ENCODE results near the gene TBXAS1. TPM values are rescaled to one million over a fixed set of nuclear protein-coding genes. Genes with fewer than 3 reads are reported as not detected.

TBXAS1 gene
- total RNA-seq, 2 experiments from 2014 or later, result 0.86 TPM; not detected in 1

- peak overlapping the region; percentile 14 for H3K4me3 ChIP-seq (ENCODE audit: low read depth, low read length, poor library complexity, severe bottlenecking)
- H3K79me2 ChIP-seq (ENCODE audit: insufficient read depth, low read depth, low read length), result no peaks in the 10 kb centered on the region
- BruUV-seq (replicated peaks), result no TSS peak
- H2AFZ ChIP-seq (ENCODE audit: low read length), result peak overlapping the region; percentile 80; the same call in 1 of the 2 replicates
- no peaks in the 10 kb centered on the region for H3K9me3 ChIP-seq (ENCODE audit: low read length)
- peaks cover 18% of the 10 kb centered on the region for H3K4me1 ChIP-seq (ENCODE audit: insufficient read depth, low read length, poor library complexity, severe bottlenecking)
- H4K20me1 ChIP-seq (ENCODE audit: insufficient read depth, low read length), result no peaks in the 10 kb centered on the region
- intact Hi-C loops (cut with micrococcal nuclease; ENCODE audit: unreplicated experiment), result loop anchor here (2.0 kb wide), 1 partner anchor 73 kb away; no protein-coding TSS in a partner anchor
- POLR2A ChIA-PET, result interaction anchor here (0.6 to 1.2 kb wide), 4 partner anchors 28 to 531 kb away, joined by 3 read pairs; no protein-coding TSS in a partner anchor
- peak; percentile 55 for DNase-seq (ENCODE audit: low spot score)
- H3K4me2 ChIP-seq (ENCODE audit: low read length), result peak overlapping the region; percentile 54
- CTCF ChIA-PET (ENCODE audit: unreplicated experiment), result interaction anchor here (0.6 kb wide), 1 partner anchor 157 kb away, joined by 3 read pairs; no protein-coding TSS in a partner anchor
- H3K36me3 ChIP-seq (ENCODE audit: insufficient read depth, low read length), result no peaks in the 10 kb centered on the region
- no peaks in the 10 kb centered on the region for H3K9me2 ChIP-seq (ENCODE audit: insufficient read depth, low read length)
- TF ChIP-seq EZH2phosphoT487 (IDR thresholded peaks at IDR 0.05; ENCODE audit: borderline replicate concordance, low read depth, low read length), result no peak
- TF ChIP-seq CTCF (conservative IDR thresholded peaks at IDR 0.05; ENCODE audit: low read length), result no peak
- H3K27ac ChIP-seq (ENCODE audit: low read depth, low read length, poor library complexity, severe bottlenecking), result no peak overlapping the region
Observed at GRCh38 chr7:139989366-139990141, 160.5 kb downstream of the TBXAS1 start.

- intact Hi-C loops (cut with micrococcal nuclease; ENCODE audit: unreplicated experiment), result loop anchor here (2.0 kb wide), 1 partner anchor 73 kb away; no protein-coding TSS in a partner anchor
Observed at GRCh38 chr7:139990142-139990535, 161.1 kb downstream of the TBXAS1 start.

More at GRCh38 chr7:139990142-139990535, 161.1 kb downstream of the TBXAS1 start:
- H3K4me2 ChIP-seq (ENCODE audit: low read length), result peak overlapping the region; percentile 54
- peak overlapping the region; percentile 80; the same call in 1 of the 2 replicates for H2AFZ ChIP-seq (ENCODE audit: low read length)
- H3K79me2 ChIP-seq (ENCODE audit: insufficient read depth, low read depth, low read length), result no peaks in the 10 kb centered on the region
- POLR2A ChIA-PET, result interaction anchor here (0.6 to 1.2 kb wide), 3 partner anchors 29 to 530 kb away, joined by 3 read pairs; no protein-coding TSS in a partner anchor
- CTCF ChIA-PET (ENCODE audit: unreplicated experiment), result interaction anchor here (0.7 kb wide), 1 partner anchor 77 kb away, joined by 3 read pairs; no protein-coding TSS in a partner anchor
- TF ChIP-seq EZH2phosphoT487 (IDR thresholded peaks at IDR 0.05; ENCODE audit: borderline replicate concordance, low read depth, low read length), result no peak
- no peak for TF ChIP-seq CTCF (conservative IDR thresholded peaks at IDR 0.05; ENCODE audit: low read length)
- BruUV-seq (replicated peaks), result no TSS peak
- peaks cover 18% of the 10 kb centered on the region for H3K4me1 ChIP-seq (ENCODE audit: insufficient read depth, low read length, poor library complexity, severe bottlenecking)
- DNase-seq (ENCODE audit: low spot score), result peak; percentile 37
- no peaks in the 10 kb centered on the region for H3K9me2 ChIP-seq (ENCODE audit: insufficient read depth, low read length)
- H3K36me3 ChIP-seq (ENCODE audit: insufficient read depth, low read length), result no peaks in the 10 kb centered on the region
- no peak overlapping the region for H3K27ac ChIP-seq (ENCODE audit: low read depth, low read length, poor library complexity, severe bottlenecking)
- peak overlapping the region; percentile 14 for H3K4me3 ChIP-seq (ENCODE audit: low read depth, low read length, poor library complexity, severe bottlenecking)
- H4K20me1 ChIP-seq (ENCODE audit: insufficient read depth, low read length), result no peaks in the 10 kb centered on the region
- H3K9me3 ChIP-seq (ENCODE audit: low read length), result no peaks in the 10 kb centered on the region
